Uterus (tissue), 2 donors: ENCODE measurements around the gene CPED1.

Source experiments
- POLR2A ChIP-seq, 2 donors: fragments of 450-650 bp; IDR thresholded peaks; one replicate each; pipeline ENCODE4 v1.6.1; 2016; ENCODE audit warnings: antibody characterized with exemption in 2 of 2, mild to moderate bottlenecking in 1 of 2, moderate library complexity in 1 of 2
- TF ChIP-seq, protein P1 (sequence below), 4 experiments: fragments of 200-600 bp in 2 of 4; fragments of 450-650 bp in 2 of 4; sonication (generic) in 2 of 4; IDR thresholded peaks; one replicate each; pipeline ENCODE4 v1.5.1; 2016 to 2019; ENCODE audit warnings: antibody characterized with exemption in 4 of 4, mild to moderate bottlenecking in 2 of 4, moderate library complexity in 1 of 4

- TF ChIP-seq, protein P1, sequence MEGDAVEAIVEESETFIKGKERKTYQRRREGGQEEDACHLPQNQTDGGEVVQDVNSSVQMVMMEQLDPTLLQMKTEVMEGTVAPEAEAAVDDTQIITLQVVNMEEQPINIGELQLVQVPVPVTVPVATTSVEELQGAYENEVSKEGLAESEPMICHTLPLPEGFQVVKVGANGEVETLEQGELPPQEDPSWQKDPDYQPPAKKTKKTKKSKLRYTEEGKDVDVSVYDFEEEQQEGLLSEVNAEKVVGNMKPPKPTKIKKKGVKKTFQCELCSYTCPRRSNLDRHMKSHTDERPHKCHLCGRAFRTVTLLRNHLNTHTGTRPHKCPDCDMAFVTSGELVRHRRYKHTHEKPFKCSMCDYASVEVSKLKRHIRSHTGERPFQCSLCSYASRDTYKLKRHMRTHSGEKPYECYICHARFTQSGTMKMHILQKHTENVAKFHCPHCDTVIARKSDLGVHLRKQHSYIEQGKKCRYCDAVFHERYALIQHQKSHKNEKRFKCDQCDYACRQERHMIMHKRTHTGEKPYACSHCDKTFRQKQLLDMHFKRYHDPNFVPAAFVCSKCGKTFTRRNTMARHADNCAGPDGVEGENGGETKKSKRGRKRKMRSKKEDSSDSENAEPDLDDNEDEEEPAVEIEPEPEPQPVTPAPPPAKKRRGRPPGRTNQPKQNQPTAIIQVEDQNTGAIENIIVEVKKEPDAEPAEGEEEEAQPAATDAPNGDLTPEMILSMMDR (IDR thresholded peaks at IDR 0.05), result no peak
- no peak for TF ChIP-seq POLR2A (IDR thresholded peaks at IDR 0.05)
These were observed 24.4 kb upstream of the CPED1 start for GRCh38 chr7:120964088-120964487.
